GM23248 (cell line): ENCODE results near the gene PRSS36.

ENCODE experiments used
- EZH2 ChIP-seq: fragments of 200-600 bp; sonication (generic); IDR thresholded peaks from 2 replicates; pipeline ENCODE4 v1.6.1; 2018; ENCODE audit warnings: antibody characterized with exemption, mild to moderate bottlenecking; ENCODE audit not compliant: insufficient read depth, poor library complexity, severe bottlenecking
- EZH2phosphoT487 ChIP-seq: fragments of 200-600 bp; sonication (generic); IDR thresholded peaks from 2 replicates; pipeline ENCODE4 v1.6.1; 2018; ENCODE audit warnings: antibody characterized with exemption, moderate library complexity, mild to moderate bottlenecking, low read depth; ENCODE audit not compliant: insufficient read depth

DNA sequence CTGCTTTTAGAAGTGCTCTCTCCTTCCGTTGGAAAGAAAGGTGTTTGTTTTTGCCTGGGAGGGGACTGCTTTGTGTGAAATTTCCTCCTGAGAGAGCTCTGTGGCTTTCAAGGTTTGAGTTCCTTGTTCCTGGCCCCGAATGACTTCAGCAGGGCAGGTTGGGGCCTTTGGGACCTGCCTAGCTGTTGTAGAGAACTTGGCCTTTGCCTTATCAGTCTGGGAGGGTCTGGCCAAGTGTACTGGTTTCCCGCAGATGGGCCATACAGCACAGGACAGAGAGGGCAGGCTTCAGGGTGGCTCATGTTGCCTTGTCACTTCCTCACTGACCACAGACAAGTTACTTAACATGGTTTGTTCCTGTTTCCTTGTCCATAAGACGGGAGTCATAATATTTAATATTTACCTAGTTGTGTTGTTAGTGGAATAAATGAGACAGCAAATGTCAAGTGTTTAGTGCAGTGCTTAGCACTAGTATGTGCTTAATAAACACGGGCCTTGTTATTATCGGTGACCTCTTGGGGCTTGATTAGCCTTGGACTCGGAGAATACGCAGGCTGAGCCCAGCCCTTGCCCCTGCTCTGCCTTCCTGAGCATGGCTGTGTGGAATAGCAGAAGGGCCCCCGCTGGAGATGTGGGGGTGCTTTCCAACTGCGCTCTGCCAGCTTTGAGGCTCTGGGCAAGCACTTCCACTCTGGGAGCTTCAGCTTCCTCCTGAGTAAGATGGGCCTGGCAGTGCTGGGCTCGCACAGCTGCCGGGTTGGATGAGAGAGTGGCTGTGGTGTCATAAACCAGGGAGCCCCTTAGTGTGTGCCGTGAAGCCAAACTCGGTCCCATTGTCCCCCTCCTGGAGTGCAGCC, 20.9 kb downstream of the PRSS36 start:
- TF ChIP-seq EZH2: no peak
- TF ChIP-seq EZH2phosphoT487: no peak
